Cardiac muscle cell (in vitro differentiated cells and primary cell): Measurements from ENCODE around the gene TXNIP. TPM values are rescaled to one million over a fixed set of nuclear protein-coding genes. Genes with fewer than 3 reads are reported as not detected.

ENCODE experiments used
- DNase-seq, 2 donors: peaks; one replicate each; pipeline versions ENCODE4 v3.0.0 to v3.0.0-alpha.2; 2010 to 2017; ENCODE audit warnings: low read depth in 1 of 2, low spot score in 1 of 2
- H3K27ac ChIP-seq: fragments of 200-600 bp; sonication (generic); 2 replicates; pipeline ENCODE4 v1.5.1; 2016
- H3K27me3 ChIP-seq: fragments of 200-600 bp; sonication (generic); 2 replicates; pipeline ENCODE4 v1.6.0; 2016; ENCODE audit warnings: control low read depth
- H3K36me3 ChIP-seq: fragments of 200-600 bp; sonication (generic); 2 replicates; pipeline ENCODE4 v1.5.1; 2016; ENCODE audit warnings: control low read depth
- H3K4me1 ChIP-seq: fragments of 200-600 bp; sonication (generic); 2 replicates; pipeline ENCODE4 v1.8.1; 2017; ENCODE audit warnings: low read depth, mild to moderate bottlenecking, mixed run types
- H3K4me3 ChIP-seq: fragments of 200-600 bp; sonication (generic); 2 replicates; pipeline ENCODE4 v1.5.1; 2016; ENCODE audit warnings: mild to moderate bottlenecking
- H3K9me3 ChIP-seq: fragments of 200-600 bp; sonication (generic); 2 replicates; pipeline ENCODE4 v1.5.1; 2017; ENCODE audit warnings: low read depth, mild to moderate bottlenecking, control low read depth
- CTCF ChIP-seq: IDR thresholded peaks from 2 replicates; pipeline ENCODE4 v1.5.1; 2012; ENCODE audit warnings: low read depth, mild to moderate bottlenecking, low read length
- polyA plus RNA-seq: library from polyadenylated mRNA; unstranded; fragments of >200 nt; fragmentation: Nextera tagmentation; extraction: Ambion mirVana; gene quantifications from 2 replicates; pipeline ENCODE4 v1.2.1, GENCODE V29; 2016
- total RNA-seq: library from RNA; depleted of rRNA; stranded (reverse); fragments of >200 nt; gene quantifications from 2 replicates; pipeline ENCODE4 v1.2.3, GENCODE V29; 2016

The TXNIP gene
- total and polyA plus RNA-seq, 2 experiments from 2014 or later = 172 to 260 TPM

GRCh38 chr1:145952903-145953302, 43.5 kb downstream of the TXNIP start:
- Histone ChIP-seq H3K36me3 (no peaks in the 10 kb centered on the region), H3K27ac (no peak overlapping the region), H3K27me3 (no peaks in the 10 kb centered on the region), H3K4me3 (no peak overlapping the region), H3K9me3 (no peaks in the 10 kb centered on the region), H3K4me1 (peaks cover 22% of the 10 kb centered on the region)
- DNase-seq = no peak
- no peak for TF ChIP-seq CTCF

DNA sequence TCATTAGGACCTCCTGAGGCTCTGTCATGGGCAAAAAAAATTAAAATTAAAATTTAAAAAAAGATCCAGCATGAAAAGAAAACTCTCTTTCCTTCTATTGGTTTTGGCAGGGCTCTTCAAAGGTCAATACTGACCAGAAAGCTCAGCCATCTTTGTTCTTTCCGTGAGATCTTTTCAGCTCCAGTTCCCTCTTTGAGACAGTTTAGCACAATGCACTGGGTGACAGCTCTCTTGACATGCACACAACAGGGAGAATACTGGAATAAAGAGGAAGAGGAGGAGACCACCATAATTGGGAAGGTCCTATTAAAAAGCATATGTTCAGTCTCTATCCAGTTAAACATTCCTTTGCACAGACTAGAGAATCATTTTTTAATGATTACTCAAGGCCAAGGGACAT, 44.9 kb downstream of the TXNIP start:
- no peak for DNase-seq
- no peak overlapping the region for H3K27ac ChIP-seq

GRCh38 chr1:145949219-145949618, 47.2 kb downstream of the TXNIP start:
- Histone ChIP-seq H3K27ac (no peak overlapping the region), H3K9me3 (no peaks in the 10 kb centered on the region), H3K36me3 (peaks cover 6% of the 10 kb centered on the region), H3K4me3 (no peak overlapping the region), H3K4me1 (no peaks in the 10 kb centered on the region), H3K27me3 (no peaks in the 10 kb centered on the region)
- no peak for TF ChIP-seq CTCF
- no peak for DNase-seq

More for the DNA sequence above, 44.9 kb downstream of the TXNIP start:
- H3K4me3 ChIP-seq = no peak overlapping the region
- peaks cover 3% of the 10 kb centered on the region for H3K36me3 ChIP-seq
- peaks cover 20% of the 10 kb centered on the region for H3K4me1 ChIP-seq
- no peaks in the 10 kb centered on the region for H3K27me3 ChIP-seq
- H3K9me3 ChIP-seq = no peaks in the 10 kb centered on the region
- no peak for TF ChIP-seq CTCF

GRCh38 chr1:145947551-145947950, 48.8 kb downstream of the TXNIP start:
- no peak for TF ChIP-seq CTCF
- Histone ChIP-seq H3K36me3 (peaks cover 8% of the 10 kb centered on the region), H3K27ac (no peak overlapping the region), H3K9me3 (no peaks in the 10 kb centered on the region), H3K4me1 (no peaks in the 10 kb centered on the region), H3K27me3 (no peaks in the 10 kb centered on the region), H3K4me3 (no peak overlapping the region)
- no peak for DNase-seq

DNA sequence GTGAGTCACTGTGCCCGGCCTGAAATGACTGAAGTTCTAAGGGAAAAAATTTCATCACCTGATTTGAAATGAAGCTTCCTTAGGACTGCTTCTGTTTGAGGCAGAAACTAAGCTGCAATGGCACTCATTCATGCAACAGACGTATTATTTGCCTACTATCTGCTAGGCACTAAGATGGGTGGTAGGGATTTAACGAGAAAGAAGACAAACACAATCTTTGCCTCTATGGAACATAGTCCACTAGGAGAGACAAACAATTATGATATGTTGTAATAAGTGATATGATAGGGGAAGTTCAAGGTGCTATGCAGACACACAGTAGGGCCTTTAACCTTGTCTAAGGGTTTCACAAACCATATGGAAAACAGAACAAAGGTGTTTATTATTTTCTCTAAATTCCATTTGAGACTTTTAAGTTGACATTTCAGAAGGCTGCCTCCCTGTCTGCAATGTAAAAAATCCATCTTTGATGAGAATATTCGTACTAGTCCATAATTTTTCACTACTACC, 49.8 kb downstream of the TXNIP start:
- no peaks in the 10 kb centered on the region for H3K9me3 ChIP-seq
- H3K27me3 ChIP-seq = no peaks in the 10 kb centered on the region
- no peak for TF ChIP-seq CTCF
- H3K36me3 ChIP-seq = peaks cover 13% of the 10 kb centered on the region
- no peaks in the 10 kb centered on the region for H3K4me1 ChIP-seq
- no peak overlapping the region for H3K4me3 ChIP-seq
- H3K27ac ChIP-seq = no peak overlapping the region
- DNase-seq = no peak

DNA sequence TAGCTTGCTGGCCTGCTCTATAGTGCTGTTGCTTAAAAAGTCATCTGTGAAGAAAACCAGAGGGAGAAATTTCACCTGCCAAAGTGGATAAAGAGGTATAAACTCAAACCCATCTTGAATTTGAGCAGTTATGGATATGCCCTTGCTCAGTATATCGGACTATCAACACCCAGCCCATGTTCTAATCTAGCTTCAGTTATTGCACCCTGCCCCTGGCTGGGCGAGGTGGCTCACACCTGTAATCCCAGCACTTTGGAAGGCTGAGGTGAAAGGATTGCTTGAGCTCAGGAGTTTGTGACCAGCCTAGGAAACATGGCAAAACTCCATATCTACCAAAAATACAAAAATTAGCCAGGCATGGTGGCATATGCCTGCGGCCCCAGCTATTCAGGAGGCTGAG, 51.8 kb downstream of the TXNIP start:
- TF ChIP-seq CTCF = no peak
- Histone ChIP-seq H3K9me3 (no peaks in the 10 kb centered on the region), H3K27me3 (no peaks in the 10 kb centered on the region), H3K36me3 (peaks cover 15% of the 10 kb centered on the region), H3K4me3 (no peak overlapping the region), H3K4me1 (no peaks in the 10 kb centered on the region), H3K27ac (no peak overlapping the region)
- no peak for DNase-seq
